ENCODE data around the gene SF3B1.
"Not testable (repeated sequence)": the region's sequence is repeated elsewhere in the genome, so short reads cannot be mapped to it uniquely, and the experiment has no call there.

SF3B1 gene

DNA sequence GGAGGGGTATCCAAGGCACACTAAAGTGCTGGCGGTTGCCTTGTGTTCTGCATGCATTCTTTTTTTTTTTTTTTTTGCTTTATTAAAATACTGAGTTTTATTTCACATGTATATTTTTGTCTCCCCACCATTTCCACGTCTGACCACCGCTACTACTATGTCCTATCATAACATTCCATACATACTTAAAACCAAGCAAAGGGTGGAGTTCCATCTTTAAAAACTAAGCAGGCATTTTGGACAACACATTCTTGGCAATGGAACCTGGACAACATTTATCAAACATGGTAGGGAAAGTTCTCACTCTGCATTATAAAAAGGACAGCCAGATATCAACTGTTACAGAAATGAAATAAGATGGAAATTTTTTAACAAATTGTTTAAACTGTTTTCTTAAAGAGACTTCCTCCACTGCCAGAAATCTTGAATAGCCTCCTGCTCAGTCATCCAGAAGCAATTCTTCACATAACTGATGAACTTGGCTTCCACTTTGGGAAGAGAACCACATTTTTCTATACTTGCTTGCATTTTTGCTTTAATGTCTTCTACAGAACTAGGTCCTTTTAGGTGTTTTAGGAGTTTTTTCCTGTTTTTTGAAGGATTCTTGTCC lies 55.4 kb downstream of the SF3B1 start:
- DNase-seq (ENCODE audit: low read depth in 2 of 2), result not testable (repeated sequence)

DNA sequence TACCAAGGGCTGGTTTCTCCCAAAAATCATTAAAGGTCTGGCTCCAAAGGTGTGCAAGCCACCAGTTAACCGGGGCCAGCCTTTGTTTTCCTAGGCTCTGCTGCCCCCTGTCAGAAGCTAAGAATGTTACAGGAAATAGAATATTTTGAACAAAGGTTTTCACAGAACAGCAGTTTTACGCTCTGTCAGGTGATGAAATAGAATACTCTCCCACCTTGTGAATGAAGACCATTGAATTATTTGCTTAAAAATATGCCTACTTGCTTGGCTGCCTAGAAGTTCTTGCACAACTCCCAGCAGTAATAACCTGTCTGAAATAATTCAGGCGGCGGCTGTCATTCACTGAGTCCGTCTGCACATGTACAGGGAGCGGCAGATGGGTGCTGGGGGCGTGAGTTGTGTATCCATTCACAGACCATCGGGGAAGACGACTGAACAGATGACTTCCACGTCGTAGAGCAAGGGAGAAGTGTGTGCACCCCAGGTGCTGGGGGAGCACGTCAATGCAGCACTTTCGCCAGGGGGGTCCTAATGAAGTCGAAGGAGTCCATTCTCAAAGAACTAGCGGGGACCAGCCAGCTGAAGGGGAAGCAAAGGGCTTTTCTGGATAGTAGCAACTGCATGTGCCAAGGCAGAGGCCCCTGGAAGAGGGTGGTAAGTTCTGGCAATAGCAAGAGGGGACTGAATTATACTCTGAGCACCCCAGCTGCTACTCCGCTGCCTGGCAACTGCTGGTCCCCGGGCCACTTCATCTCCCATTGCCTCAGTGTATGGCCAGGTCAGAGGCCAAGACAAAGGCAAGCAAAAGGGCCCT lies 56.1 kb downstream of the SF3B1 start:
- peak; percentile 45 to 67 for DNase-seq (ENCODE audit: low read depth in 2 of 2)

DNA sequence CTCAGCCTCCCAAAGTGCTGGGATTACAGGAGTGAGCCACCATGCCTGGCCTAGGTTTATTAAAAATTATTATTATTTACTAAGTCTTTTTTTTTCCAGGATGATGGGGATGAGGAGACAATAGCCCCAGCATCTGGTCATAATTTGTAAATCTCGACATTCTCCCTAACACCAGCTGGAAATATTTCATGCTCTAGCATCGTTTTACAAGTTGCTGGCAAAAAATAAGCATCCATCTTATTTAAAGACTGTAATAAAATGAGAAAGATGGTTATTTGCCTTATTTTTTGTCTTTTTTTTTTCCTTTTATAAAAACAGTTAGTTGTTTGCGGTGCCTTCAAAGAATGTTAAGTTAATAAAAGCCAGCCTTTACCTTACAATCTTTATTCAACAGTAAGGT lies 56.7 kb downstream of the SF3B1 start:
- DNase-seq (ENCODE audit: low read depth in 2 of 2), result no peak

DNA sequence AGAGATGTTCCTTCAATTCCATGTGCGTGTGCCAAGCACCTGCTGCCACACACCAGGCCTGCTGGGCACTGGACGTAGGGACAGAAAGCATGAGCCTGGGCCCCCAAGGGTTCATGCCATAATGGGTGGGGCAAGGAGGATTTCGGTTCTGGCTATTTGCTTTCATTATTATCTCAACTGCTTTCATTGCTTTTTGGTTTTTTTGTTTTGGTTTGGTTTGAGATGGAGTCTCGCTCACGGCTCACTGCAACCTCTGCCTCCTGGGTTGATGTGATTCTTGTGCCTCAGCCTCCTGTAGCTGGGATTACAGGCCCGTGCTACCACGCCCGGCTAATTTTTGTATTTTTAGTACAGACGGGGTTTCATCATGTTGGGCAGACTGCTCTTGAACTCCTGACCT lies 57.2 kb downstream of the SF3B1 start:
- no peak for DNase-seq (ENCODE audit: low read depth in 2 of 2)

DNA sequence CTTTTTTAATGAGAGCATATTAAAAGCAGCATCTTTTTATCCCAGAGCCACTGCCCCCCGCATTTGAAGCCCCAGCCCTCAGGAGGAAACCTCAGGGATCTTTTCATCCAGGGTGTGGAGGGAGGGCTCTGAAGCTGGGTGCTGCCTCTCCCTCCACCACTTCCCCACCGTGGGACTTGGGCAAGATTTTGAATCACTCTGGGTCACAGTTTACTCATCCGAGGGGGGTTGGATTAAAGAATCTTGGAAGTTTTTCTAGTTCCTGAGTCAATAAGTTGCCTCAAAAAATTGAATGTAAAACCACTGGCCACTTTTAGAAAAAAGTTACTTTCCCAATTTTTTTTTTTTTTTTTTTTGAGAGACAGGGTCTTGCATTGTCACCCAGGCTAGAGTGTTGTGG lies 62.2 kb downstream of the SF3B1 start:
- no peak for DNase-seq (ENCODE audit: low read depth in 2 of 2)

DNA sequence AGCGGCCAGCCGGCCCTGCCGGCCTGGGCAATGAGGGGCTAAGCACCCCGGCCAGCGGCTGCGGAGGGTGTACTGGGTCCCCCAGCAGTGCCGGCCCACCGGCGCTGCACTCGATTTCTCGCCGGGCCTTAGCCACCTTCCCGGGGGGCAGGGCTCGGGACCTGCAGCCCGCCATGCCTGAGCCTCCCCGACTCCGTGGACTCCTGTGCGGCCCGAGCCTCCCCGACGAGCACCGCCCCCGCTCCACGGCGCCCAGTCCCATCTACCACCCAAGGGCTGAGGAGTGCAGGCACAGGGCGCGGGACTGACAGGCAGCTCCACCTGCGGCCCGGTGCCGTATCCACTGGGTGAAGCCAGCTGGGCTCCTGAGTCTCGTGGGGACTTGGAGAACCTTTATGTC lies 64.2 kb downstream of the SF3B1 start:
- DNase-seq (ENCODE audit: low read depth in 2 of 2), result not testable (repeated sequence)

DNA sequence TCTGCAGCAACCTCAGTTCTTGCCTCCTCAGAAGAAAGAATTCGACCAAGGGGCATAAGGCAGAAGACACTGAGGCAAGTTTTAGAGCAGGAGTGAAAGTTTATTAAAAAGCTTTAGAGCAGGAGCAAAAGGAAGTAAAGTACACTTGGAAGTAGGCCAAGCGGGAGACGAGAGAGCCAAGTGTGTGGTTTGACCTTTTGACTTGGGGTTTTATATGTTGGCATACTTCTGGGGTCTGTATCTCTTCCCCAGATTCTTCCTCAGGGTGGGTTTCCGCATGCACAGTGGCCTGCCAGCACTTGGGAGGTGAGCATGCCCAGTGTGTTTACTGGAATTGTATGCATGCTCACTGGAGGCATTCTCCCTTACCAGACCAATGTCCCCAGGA lies 64.9 kb downstream of the SF3B1 start:
- DNase-seq (ENCODE audit: low read depth in 2 of 2), result no peak

DNA sequence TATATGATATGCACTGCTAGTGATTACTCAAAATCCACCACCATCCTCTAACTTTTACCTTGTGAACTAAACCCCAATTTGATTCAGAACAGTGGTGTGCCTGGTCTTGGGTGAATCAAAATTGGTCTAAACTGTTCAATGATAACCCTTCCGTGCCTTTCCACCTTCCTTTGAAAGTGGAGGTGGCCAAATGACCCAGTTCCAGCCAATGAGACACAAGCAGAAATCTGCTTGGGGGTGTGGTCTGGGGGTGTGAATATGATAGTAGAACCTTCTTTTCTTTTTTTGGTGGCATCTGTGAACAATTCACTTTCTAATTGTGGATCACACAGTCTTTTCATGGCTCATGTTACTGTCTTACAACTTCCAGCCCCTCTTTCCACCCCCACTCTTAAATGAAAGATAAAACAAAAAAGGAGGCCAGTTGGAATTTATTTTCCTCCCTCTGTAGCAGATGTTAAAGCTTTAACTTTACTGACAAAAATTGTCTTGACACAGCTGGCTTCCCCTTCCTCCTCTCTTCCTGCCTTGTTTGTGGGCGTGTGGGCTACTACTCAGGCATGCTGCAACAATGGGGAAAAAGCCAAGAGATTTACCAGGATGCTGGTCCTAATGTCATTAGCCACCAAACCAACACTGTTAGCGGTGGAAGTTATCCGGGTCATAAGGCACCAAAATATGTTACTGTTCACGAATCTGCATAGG lies 65.4 kb downstream of the SF3B1 start:
- no peak for DNase-seq (ENCODE audit: low read depth in 2 of 2)

DNA sequence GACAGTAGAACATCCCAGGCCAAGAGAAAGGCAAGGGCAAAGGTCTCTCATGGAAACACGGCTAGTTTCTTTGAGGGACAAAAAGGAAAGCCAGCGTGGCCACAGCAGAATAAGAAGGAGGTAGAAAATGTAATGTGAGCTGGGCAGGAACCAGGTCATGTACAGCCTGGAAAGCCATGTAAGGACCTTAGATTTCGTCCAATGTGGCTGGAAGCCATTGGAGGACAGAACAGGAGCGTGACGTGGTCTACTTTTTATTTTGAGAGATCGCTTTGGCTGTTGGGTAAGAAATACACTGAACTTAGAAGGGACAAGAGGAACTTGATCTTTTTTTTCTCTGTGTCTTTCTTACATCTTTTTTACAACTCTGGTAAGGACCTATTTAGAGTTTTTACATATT lies 66.4 kb downstream of the SF3B1 start:
- no peak for DNase-seq (ENCODE audit: low read depth in 2 of 2)

DNA sequence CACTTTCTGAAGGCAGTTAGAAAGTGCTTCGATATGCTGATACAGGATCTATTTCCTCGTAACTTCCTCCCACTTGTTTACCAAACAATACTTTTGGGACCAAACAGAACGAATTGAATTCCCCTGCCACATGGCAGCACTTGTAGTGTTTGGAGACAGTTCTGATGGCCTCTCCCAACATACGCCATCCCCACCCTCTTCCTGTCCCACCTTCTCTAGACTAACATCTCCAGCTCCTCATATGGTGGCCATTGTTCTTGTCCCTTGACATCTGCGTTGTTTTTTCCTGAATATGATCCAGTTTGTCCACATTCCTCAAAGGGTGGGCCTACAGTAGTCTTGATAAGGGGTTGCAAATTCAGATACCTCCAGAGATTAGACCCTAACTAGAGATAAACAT lies 70.8 kb downstream of the SF3B1 start:
- DNase-seq (ENCODE audit: low read depth in 2 of 2), result no peak

DNA sequence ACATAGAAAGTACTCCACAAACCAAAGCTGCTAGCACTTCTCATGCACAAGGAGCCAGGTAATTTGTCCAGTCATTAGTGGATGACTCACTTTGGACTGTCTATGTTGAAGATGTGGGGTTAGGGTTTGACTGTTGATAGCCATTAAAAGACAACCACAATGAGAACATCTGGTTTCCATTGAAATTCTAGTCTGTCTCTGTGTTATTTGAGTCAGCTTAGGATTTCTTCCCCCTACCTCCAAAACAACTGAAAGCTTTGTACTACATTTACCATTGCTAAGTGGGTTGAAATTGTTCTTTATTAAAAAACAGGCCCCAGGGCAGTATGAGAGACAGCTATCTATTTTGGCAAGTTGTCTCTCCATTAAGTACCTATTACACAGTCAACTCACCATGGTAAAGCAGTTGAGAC lies 74.1 kb downstream of the SF3B1 start:
- DNase-seq (ENCODE audit: low read depth in 2 of 2), result no peak

DNA sequence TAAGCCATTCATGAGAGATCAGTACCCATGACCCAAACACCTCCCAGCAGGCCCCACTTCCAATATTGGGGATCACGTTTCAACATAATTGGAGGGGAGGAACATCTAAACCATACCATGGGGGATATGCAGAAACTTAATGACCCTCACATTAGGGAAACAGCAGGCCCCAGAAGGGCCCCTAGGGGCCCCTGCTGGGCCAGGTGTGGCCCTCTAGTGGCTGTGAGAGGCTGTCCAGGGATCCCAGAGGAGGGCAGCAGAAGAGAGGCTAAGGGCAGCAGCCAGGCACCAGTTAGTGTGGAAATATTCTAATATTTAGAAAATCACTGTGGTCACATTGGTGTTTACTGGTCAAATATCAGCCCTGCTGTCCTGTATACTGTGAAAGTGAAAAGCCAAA lies 75.0 kb downstream of the SF3B1 start:
- DNase-seq (ENCODE audit: low read depth in 2 of 2), result no peak

DNA sequence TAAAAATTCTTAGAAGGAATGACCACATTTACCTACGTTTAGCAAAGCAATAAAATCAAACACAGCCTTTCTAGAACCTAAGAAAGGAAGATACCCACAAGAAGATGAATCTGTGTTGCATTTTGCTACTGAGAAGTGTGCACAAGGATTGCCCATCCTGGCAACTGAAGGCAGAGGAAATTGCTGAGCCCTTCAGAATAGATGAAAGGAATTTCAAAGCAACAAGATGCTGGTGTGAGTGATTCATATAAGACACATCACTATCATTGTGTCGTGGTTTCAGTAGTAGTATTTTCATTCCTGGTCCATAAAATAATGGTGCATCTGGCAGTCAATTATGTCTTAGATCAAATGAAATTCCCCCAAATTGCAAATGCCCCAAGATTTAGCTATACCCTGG lies 75.9 kb downstream of the SF3B1 start:
- no peak for DNase-seq (ENCODE audit: low read depth in 2 of 2)

DNA sequence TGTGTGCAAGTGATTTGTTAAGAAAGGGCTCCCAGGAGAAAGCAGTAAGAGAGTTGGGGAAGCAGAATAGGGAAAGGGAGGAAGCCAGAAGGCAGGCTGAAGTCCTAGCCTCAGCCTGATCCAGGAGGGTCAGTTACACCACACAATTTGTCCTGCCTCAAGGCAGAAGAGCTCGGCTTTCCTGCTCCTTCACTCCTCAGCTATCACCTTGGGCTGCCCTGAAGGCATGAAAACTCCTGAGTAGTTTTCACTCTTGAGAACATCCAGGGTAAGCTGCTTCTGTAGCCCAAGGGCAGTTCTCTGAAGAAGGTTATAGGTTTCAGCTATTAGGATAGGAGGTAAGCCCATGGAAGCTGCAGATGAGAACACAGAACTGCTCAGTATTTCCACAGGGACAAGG lies 76.8 kb downstream of the SF3B1 start:
- no peak for DNase-seq (ENCODE audit: low read depth in 2 of 2)

DNA sequence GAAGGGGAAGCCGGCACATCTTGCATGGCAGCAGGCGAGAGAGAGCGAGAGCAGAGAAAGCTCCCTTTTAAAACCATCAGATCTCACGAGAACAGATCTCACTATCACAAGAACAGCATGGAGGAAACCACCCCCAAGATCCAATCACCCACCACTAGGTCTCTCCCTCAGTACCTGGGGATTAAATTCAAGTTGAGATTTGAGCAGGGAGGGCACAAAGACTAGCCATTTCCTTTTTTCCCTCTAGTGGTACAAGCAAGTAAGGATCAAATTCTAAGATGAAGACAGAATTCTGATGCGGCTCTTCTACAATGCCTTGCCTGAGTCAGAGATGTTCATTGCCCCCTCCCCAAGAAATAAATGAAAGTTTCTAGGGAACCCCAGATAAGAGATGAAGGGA lies 78.7 kb downstream of the SF3B1 start:
- DNase-seq (ENCODE audit: low read depth in 2 of 2), result no peak

DNA sequence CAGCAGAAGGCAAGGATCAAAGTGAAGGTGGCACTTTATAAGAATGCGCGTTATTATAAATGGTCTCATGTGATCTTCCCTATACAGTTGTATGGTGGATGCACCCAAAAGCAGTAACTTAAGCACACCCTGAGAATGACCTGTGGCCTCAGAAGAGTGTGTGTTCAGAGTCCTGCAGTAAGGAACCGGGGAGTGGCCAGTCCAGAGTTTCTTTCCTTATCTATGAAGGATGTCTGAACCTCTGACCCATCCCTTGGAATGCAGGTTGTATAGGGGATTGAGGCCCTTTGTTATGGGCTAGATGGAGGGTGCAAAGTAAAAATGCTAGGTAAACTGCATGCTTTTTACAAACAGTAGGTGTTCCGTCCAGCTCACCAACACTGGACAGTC lies 80.7 kb downstream of the SF3B1 start:
- DNase-seq (ENCODE audit: low read depth in 2 of 2), result no peak

DNA sequence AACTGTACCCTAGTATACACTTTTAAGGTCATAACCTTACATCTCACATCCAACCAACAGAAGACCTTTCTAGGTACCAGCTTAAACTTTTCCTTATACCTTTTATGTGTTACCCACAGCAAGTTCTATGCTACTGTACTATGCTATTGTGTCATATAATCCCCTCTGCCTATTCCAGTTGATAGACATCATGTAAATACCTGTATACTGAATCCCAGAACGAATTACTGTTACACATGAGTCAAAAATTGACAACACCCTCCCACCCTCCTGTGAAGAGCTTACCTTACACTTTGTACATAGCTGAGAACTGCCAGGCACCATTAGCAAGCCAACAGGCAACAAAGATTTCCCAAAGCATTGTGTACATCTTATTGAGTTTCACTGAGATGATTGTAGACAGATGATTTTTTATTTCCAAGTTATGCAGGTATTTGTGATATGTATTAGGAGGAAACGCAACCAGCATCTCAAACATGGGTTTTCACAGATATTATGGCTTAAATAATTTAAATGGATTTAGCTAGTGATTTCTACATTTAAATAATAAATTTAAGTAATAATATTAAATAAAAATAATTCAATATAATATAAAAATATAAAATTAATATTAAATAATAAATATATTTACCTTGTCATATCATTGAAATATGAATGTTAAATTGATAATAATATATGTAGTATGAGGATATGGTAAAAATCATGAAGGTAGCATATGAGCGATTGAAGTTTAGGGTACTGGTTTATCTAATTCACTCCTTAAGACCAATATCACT lies 81.2 kb downstream of the SF3B1 start:
- DNase-seq (ENCODE audit: low read depth in 2 of 2), result no peak

DNA sequence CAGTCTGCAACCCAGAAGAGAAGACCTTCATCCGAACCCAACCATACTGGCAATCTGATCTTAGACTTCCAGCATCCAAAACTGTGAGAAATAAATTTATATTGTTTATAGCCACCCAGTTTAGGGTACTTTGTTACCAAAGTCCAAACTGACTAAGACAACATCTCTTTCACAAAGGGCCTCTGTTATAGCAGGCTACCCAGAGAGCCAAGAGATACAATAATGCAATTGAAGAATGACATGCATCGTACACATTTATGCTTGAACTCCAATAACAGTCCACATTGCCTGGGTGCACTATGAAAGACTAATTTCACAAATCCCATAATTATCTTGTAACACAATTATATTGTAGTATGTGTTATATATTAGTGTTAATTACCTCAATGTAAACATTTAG lies 85.1 kb downstream of the SF3B1 start:
- no peak for DNase-seq (ENCODE audit: low read depth in 2 of 2)

DNA sequence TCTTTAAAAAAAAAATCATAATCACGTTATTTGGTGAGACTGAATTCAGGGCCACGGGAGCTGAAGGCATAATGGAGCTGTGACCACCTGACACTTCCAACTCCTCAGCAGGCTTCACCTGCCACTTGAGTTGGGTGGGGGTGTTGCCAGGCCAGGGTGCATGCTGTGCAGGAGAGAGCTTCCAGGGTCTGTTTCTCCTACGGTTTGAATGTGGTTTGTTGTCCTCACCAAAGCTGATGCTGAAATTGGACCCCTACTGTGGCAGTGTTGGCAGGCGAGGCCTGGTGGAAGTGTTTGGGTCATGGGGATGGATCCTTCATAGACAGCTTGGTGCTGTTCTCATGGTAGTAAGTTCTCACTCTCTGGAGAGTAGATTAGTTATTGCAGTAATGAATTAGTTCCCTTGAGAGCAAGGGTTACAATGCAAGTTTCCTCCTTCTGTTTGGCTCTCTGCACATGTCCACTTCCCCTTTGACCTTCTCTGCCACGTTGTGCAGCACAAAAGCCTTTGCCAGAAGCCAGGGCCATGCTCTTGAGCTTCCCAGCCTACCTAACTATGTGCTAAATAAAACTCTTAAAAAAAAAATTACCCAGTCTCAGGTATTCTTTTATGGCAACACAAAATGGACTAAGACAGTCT lies 86.0 kb downstream of the SF3B1 start:
- DNase-seq (ENCODE audit: low read depth in 2 of 2), result no peak

DNA sequence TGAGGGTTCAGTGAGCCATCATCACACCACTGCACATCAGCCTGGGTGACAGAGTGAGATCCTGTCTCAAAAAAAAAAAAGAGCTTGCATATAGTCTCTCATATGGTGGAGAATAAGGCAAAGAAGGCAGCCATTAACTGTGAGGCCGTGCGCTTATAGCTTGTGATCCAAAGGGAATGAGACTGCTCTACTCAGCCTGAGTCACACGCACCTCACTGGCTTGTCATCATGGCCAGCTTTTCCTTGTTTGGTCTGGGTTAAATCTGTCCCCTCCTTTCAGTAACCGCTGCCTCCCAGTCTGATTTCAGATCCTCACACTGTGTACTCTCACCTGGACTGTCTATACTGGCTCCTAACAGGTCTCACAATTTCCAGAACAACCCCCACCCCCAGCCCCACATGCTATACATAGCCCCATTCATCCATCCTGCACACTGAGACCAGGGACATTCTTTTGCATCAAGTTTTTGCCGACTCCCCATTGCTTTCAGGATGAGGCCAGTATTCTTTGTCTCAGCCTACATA lies 88.9 kb downstream of the SF3B1 start:
- no peak for DNase-seq (ENCODE audit: low read depth in 2 of 2)

DNA sequence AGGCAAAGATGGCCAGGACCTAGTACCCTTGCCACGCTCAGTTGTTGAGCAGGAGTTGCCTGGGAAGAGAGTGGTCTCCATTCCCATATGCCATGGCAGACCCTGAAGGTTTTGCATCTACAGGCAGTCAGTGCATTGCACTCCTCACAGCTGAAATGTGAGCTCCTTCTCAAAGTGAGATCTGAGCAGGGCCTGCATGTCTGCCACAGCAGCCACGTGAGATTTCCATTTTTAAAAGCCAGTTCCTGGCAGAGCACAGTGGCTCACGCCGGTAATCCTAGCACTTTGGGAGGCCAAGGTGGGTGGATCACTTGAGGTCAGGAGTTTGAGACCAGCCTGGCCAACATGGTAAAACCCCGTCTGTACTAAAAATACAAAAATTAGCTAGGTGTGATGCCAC lies 90.9 kb downstream of the SF3B1 start:
- DNase-seq (ENCODE audit: low read depth in 2 of 2), result not testable (repeated sequence)

DNA sequence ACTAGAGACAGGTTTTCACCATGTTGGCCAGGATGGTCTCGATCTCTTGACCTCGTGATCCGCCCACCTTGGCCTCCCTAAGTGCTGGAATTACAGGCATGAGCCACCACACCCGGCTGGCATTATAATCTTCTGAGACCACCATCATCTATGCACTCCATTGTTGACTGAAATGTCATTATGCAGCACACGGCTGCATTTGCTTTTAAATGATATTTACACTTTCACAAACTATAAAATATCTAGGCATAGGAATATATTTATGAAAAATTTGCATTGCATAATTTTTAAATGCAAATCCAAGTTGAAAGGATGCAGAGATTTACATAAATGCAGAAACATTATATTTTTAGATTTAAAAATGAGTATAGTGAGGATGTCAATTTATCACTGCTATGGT lies 94.2 kb downstream of the SF3B1 start:
- DNase-seq (ENCODE audit: low read depth in 2 of 2), result no peak

Measured in stimulated activated CD4-positive, alpha-beta T cell treated with anti-CD3 and anti-CD28 coated beads, Interleukin-1b, Interleukin-23, amount 100 ng/mL, for 4 hours (primary cell).